Keratinocyte (primary cell): ENCODE results near the gene PMF1. TPM values are rescaled to one million over a fixed set of nuclear protein-coding genes. Genes with fewer than 3 reads are reported as not detected.

ENCODE experiments used
- DNase-seq: peaks from one replicate; pipeline ENCODE4 v3.0.0-alpha.2; 2011; ENCODE audit warnings: low read depth, missing footprints, low spot score
- FAIRE-seq: peaks from 2 replicates; lab custom pipeline; 2011; peaks lifted over from hg19 to GRCh38; lab: Jason Lieb, UNC
- H2AFZ ChIP-seq: 2 replicates; pipeline ENCODE4 v1.6.0; 2012; ENCODE audit warnings: low read length, control low read depth, inconsistent platforms; ENCODE audit not compliant: control insufficient read depth
- H3K27ac ChIP-seq: 2 replicates; pipeline ENCODE4 v1.5.1; 2011; ENCODE audit warnings: low read length; ENCODE audit not compliant: control insufficient read depth, insufficient read depth
- H3K27me3 ChIP-seq: 3 replicates; pipeline ENCODE4 v1.6.0; 2011; ENCODE audit warnings: low read length; ENCODE audit not compliant: control insufficient read depth, insufficient read depth; ENCODE audit errors: extremely low read depth
- H3K36me3 ChIP-seq, 2 experiments: 2 replicates in 1 of 2; 3 replicates in 1 of 2; pipeline ENCODE4 v1.5.1; 2011; ENCODE audit warnings: low read length in 2 of 2, mild to moderate bottlenecking in 1 of 2; ENCODE audit not compliant: control insufficient read depth in 2 of 2, insufficient read depth in 2 of 2; ENCODE audit errors: extremely low read depth in 1 of 2
- H3K4me1 ChIP-seq: 3 replicates; pipeline ENCODE4 v1.5.1; 2011; ENCODE audit warnings: low read length; ENCODE audit not compliant: control insufficient read depth, insufficient read depth; ENCODE audit errors: extremely low read depth
- H3K4me2 ChIP-seq: 3 replicates; pipeline ENCODE4 v1.6.0; 2011; ENCODE audit warnings: low read depth, low read length; ENCODE audit not compliant: control insufficient read depth, insufficient read depth; ENCODE audit errors: extremely low read depth
- H3K4me3 ChIP-seq, 3 experiments: fragments of 200-600 bp in 1 of 3; sonication (generic) in 1 of 3; 2 replicates in 2 of 3; 3 replicates in 1 of 3; pipeline ENCODE4 v1.5.1; 2011 to 2016; ENCODE audit warnings: low read length in 3 of 3, mild to moderate bottlenecking in 3 of 3, control low read depth in 2 of 3, inconsistent platforms in 1 of 3, low read depth in 1 of 3, mixed read lengths in 1 of 3, mixed run types in 1 of 3, moderate library complexity in 1 of 3; ENCODE audit not compliant: control insufficient read depth in 2 of 3, insufficient read depth in 2 of 3; ENCODE audit errors: extremely low read depth in 1 of 3
- H3K79me2 ChIP-seq: 2 replicates; pipeline ENCODE4 v1.6.0; 2012; ENCODE audit warnings: low read length; ENCODE audit not compliant: control insufficient read depth, insufficient read depth
- H3K9ac ChIP-seq: 3 replicates; pipeline ENCODE4 v1.6.0; 2011; ENCODE audit warnings: low read length; ENCODE audit not compliant: control insufficient read depth, insufficient read depth; ENCODE audit errors: extremely low read depth
- H3K9me1 ChIP-seq: 3 replicates; pipeline ENCODE4 v1.6.0; 2011; ENCODE audit warnings: low read length; ENCODE audit not compliant: control insufficient read depth, insufficient read depth; ENCODE audit errors: extremely low read depth
- H3K9me3 ChIP-seq: 2 replicates; pipeline ENCODE4 v1.5.1; 2012; ENCODE audit warnings: low read depth, low read length; ENCODE audit not compliant: control insufficient read depth
- H4K20me1 ChIP-seq: 3 replicates; pipeline ENCODE4 v1.6.0; 2011; ENCODE audit warnings: low read length; ENCODE audit not compliant: control insufficient read depth, insufficient read depth; ENCODE audit errors: extremely low read depth
- EZH2 ChIP-seq: IDR thresholded peaks from one replicate; pipeline ENCODE4 v1.6.1; 2012; ENCODE audit warnings: inconsistent platforms, mild to moderate bottlenecking, low read length, moderate library complexity
- dilution Hi-C: fragments of 300-500 bp; cut with MboI; formaldehyde crosslinking; loops from one replicate; pipeline ENCODE4 v1.7.0; 2020; ENCODE audit warnings: low sequenced_read_pairs; ENCODE audit not compliant: extremely low pct_ligation_motif_present
- polyA plus RNA-seq, 5 experiments: library from polyadenylated mRNA; depleted of rRNA in 3 of 5; stranded (reverse) in 3 of 5; stranded (forward) in 1 of 5; unstranded in 1 of 5; fragments of >200 nt; gene quantifications; 1 replicate in 1 of 5; 2 replicates in 3 of 5; 3 replicates in 1 of 5; pipeline versions ENCODE4 v1.2.1 to v1.2.3, GENCODE V29; 2011 to 2012; ENCODE audit warnings: missing spikeins in 2 of 5, low read depth in 1 of 5, low replicate concordance in 1 of 5
- TF ChIP-seq, protein P1 (sequence below), 3 experiments: IDR thresholded peaks in 1 of 3; conservative IDR thresholded peaks in 1 of 3; optimal IDR thresholded peaks in 1 of 3; 2 replicates in 2 of 3; 3 replicates in 1 of 3; pipeline versions ENCODE3 to v1.5.1; 2011; ENCODE audit warnings: low read length in 3 of 3, mild to moderate bottlenecking in 3 of 3, moderate library complexity in 2 of 3, control low read depth in 1 of 3, inconsistent platforms in 1 of 3; ENCODE audit not compliant: insufficient read depth in 2 of 3; ENCODE audit errors: extremely low read depth in 1 of 3

PMF1 gene
- polyA plus RNA-seq, 1 donor (not counting 4 experiments of a cell fraction or from before 2014, with no cell fraction given), result 41.0 TPM

DNA sequence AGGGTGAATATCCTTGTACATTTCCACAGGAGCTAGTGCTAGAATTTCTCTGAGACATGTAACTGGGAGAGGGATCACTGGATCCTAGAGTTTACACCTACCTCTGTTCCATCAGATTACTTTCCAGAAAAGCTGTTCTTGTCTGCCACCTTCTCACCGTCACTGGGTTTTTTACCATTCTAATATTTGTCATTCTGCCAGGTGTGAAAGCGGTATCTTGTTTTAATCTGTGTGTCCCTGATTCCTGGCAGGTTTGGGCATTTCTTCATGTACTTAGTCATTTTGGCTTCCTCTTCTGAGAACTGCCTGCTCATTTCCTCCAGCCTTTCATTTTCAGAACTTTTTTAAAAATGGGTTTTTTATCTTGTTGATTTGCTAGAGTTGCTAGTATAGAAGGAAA lies 5.1 kb downstream of the PMF1 start:
- Histone ChIP-seq H3K79me2 (peaks cover 10% of the 10 kb centered on the region), H3K27me3 (no peaks in the 10 kb centered on the region), H2AFZ (no peak overlapping the region), H3K9me1 (no peaks in the 10 kb centered on the region), H3K4me3 (peak overlapping the region in 2 of 3 experiments; percentile 6 to 36), H3K27ac (peak overlapping the region; percentile 65), H4K20me1 (no peaks in the 10 kb centered on the region), H3K9me3 (no peaks in the 10 kb centered on the region), H3K36me3 (peaks cover 2 to 9% of the 10 kb centered on the region in 2 experiments), H3K9ac (peak overlapping the region; percentile 22), H3K4me1 (peaks cover 32% of the 10 kb centered on the region), H3K4me2 (peak overlapping the region; percentile 83)
- no peak for TF ChIP-seq EZH2
- TF ChIP-seq, protein P1, sequence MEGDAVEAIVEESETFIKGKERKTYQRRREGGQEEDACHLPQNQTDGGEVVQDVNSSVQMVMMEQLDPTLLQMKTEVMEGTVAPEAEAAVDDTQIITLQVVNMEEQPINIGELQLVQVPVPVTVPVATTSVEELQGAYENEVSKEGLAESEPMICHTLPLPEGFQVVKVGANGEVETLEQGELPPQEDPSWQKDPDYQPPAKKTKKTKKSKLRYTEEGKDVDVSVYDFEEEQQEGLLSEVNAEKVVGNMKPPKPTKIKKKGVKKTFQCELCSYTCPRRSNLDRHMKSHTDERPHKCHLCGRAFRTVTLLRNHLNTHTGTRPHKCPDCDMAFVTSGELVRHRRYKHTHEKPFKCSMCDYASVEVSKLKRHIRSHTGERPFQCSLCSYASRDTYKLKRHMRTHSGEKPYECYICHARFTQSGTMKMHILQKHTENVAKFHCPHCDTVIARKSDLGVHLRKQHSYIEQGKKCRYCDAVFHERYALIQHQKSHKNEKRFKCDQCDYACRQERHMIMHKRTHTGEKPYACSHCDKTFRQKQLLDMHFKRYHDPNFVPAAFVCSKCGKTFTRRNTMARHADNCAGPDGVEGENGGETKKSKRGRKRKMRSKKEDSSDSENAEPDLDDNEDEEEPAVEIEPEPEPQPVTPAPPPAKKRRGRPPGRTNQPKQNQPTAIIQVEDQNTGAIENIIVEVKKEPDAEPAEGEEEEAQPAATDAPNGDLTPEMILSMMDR (optimal IDR thresholded peaks at IDR 0.05 in 1 of 3, IDR thresholded peaks at IDR 0.05 in 1 of 3, conservative IDR thresholded peaks at IDR 0.05 in 1 of 3; ENCODE audit: extremely low read depth in 1 of 3, insufficient read depth in 2 of 3, low read length in 3 of 3), result no peak
- FAIRE-seq (no peak), DNase-seq (no peak)
- dilution Hi-C loops, result no loop called here

DNA sequence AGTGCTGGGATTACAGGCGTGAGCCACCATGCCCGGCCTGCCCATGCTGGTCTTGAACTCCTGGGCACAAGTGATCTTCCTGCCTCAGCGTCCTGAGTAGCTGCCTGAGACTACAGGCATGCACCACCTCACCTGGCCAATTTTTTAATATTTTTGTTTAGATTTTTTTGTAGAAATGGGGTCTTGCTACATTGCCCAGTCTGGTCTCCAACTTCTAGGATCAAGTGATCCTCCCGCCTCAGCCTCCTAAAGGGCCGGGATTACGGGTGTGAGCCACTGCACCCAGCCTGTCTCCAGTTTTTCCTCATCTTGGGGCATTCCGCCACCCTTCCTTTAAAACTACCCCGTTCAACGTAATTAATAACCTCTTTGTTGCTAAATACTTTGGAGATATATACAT lies 7.4 kb downstream of the PMF1 start:
- H3K4me2 ChIP-seq, result no peak overlapping the region
- no peak for DNase-seq
- no peaks in the 10 kb centered on the region for H3K27me3 ChIP-seq
- TF ChIP-seq, protein P1 (optimal IDR thresholded peaks at IDR 0.05 in 1 of 3, IDR thresholded peaks at IDR 0.05 in 1 of 3, conservative IDR thresholded peaks at IDR 0.05 in 1 of 3; ENCODE audit: extremely low read depth in 1 of 3, insufficient read depth in 2 of 3, low read length in 3 of 3), result no peak
- no peak for TF ChIP-seq EZH2
- peaks cover 26% of the 10 kb centered on the region for H3K4me1 ChIP-seq
- H3K9me1 ChIP-seq, result no peaks in the 10 kb centered on the region
- H3K36me3 ChIP-seq, result peaks cover 6 to 17% of the 10 kb centered on the region in 2 experiments
- H2AFZ ChIP-seq, result no peak overlapping the region
- no peaks in the 10 kb centered on the region for H4K20me1 ChIP-seq
- H3K4me3 ChIP-seq, result no peak overlapping the region
- dilution Hi-C loops, result no loop called here
- no peak overlapping the region for H3K27ac ChIP-seq
- no peaks in the 10 kb centered on the region for H3K9me3 ChIP-seq
- H3K79me2 ChIP-seq, result peaks cover 7% of the 10 kb centered on the region
- FAIRE-seq, result no peak
- no peak overlapping the region for H3K9ac ChIP-seq
